HG02642 (cell line): ENCODE measurements around the gene PTP4A1.

Experiments
- ATAC-seq: cut with Tn5 transposase; IDR thresholded peaks from one replicate; pipeline ENCODE4 v1.9.1; 2021; ENCODE audit warnings: mild to moderate bottlenecking; ENCODE audit not compliant: unreplicated experiment, poor library complexity

PTP4A1 gene

DNA sequence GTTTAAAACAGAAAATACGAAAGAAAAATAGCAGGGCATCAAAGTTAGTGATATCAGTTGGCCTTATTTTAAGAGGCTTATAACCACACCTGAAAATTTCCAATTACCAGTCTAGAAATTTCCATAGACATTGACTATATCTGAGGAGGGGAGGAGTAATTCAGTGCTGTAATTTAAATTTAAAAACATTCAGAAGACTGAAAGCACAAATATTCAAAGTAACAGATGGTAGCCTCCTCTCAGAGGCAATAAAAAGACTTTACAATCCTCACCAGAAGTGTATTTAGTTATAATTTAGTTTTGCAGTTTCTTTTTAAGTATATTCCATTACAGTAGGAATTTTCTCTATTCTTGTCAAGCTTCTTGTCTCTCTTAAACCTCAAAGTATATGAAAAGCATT, 18.4 kb upstream of the PTP4A1 start:
- ATAC-seq, result no peak

- ATAC-seq, result no peak
Observed at GRCh38 chr6:63554782-63555181, 17.5 kb upstream of the PTP4A1 start.

GRCh38 chr6:63556369-63556768, 15.9 kb upstream of the PTP4A1 start:
- ATAC-seq, result no peak

- peak; percentile 58 for ATAC-seq
Observed at GRCh38 chr6:63558278-63558677, 14.0 kb upstream of the PTP4A1 start.

DNA sequence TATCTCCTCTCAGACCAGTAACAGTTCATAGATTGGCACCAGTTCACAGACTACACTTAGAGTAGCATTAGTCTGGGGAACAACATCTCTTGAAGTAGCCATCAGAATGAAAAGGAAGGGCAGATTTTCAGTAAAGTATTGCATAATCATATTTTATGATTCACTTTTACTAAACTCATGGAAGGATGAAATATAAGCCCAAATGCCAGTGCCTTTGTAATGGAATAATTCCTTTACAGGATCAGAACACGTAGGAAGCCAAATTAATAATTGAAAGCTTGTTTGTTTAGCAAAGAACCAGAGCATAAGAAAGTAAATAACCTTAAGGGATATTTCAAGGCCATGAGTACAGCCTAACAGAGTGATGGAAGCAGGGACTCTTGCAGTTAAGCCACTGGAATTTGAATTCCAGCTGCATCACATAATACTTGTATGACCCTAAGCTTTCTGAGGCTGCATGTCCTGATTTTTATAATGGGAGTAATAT, 11.4 kb upstream of the PTP4A1 start:
- ATAC-seq, result no peak

DNA sequence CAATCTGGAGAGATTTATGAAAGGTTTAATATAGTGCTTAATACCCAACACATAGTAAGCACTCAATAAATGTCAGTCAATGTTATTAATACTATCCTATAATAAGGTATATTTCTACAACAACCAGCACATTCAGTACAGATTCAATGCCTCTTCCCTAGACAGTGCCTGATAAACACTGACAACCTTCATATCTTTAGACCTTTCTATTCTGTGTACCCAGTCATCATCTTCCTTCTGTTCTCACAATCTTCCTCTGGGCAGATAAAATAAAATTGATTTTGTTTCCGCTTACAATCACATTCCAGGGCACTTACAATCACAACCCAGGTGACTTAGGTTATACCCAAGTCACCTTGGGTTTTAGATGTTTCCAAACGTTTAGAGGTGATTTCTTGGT, 11.0 kb upstream of the PTP4A1 start:
- no peak for ATAC-seq

DNA sequence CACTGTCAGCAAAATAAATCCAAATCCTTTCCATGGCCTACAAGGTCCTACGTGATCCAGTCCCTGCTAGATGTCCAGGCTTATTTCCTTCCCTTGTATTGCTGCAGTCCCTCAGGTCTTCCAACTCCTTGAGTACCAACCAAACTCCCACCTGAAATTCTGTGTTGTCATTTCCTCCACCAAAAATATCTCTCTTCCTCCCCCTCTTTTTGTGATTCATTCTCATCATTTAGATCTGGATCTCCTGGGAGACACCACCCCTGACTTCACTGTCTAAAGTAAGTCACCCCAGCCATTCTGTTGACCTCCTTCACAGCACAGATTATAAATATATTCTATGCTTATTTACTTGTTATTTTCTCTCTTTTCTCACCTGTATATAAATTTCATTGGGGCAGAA, 9.0 kb upstream of the PTP4A1 start:
- ATAC-seq, result no peak

GRCh38 chr6:63565058-63565726, 7.1 kb upstream of the PTP4A1 start:
- no peak for ATAC-seq

- no peak for ATAC-seq
Observed at GRCh38 chr6:63565727-63566596, 6.3 kb upstream of the PTP4A1 start.

- ATAC-seq, result no peak
Observed at GRCh38 chr6:63567966-63568365, 4.3 kb upstream of the PTP4A1 start.

- ATAC-seq, result no peak
Observed at GRCh38 chr6:63571361-63572043, 778 bp upstream of the PTP4A1 start.

DNA sequence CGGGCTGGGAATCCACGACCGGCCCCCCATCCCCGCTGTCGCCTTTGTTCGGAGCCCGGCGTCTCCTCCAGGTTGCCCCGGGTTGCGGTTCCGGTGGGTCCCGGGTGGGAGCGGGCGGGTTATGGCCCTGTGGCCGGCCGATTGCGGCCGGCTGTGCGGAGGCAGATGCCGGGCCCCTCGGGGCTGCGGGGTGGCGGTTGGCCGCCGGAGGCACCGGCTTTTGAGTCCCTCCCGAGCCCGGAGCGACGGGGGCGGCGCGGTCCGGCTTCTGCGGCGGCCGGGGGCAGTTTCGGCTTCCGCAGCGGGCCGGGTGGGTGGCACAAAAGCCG, 431 bp downstream of the PTP4A1 start:
- peak; percentile 4 for ATAC-seq

DNA sequence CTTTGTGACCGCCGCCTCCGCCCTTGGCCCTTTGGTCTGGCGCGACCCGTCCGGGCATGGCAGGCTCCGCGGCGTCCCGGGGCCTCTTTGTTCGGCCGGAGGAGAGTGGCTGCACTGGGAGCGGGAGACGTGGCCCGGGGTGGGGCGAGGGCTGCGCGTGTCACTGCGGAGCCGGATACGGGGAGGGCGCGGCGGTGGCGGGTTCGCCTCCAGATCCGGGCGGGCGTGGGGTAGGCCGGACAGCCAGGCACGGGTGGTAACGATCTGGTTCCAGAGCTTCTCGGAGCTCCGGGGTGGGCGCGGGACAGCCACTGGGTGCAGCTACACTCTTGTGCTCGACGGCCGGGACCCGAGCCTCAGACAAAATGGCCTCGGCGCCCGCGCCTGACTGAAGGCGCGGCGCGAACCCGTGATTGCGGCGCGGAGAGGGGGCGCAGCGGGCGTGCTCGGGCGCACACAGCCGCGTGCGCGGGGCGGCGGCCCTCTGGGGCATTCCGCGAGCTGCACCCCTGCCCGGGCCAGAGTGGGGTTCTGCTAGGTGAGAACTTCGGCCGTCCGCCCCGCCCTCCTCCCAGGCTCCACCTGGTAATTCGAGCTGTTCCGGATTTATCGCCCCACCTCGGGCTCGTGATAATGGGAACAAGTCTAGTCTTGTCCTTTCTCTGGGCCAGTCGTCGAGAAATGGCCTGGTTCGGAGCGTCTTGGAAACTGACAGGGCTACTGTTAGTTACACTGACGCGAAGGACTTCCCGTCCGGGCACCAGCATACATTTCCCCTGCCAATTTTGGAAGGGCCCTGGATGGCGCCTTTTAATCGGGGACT, 1.0 kb downstream of the PTP4A1 start:
- peak; percentile 52 for ATAC-seq

DNA sequence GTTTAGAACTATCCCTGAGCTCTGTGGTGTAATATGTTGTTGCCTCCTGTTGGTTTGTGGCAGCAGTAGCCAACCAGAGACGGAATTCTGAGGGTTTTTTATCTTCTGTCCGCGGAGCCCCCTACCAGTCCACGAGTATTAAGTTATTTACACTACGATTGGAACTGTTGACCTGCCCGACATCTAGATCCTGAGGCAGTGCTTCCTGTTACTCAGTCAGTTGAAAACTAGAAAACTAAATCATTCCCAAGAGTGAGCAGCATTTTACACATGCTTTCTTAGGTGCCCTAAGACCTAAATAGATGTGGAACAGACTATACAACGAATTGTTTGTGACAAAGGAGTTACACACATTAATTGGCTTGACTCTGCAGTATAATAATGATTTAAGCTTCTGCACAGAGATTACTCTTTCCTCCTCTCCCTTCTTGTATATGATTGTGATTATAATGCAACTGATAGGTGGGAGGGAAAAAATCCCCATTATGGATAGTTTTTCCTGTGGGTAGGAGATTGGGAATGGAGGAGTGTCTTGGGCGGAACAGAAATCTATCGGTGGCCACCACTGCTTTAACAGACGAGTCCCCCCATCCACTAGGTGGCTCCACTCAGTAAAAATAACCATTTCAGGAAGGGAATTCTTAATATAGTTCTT, 1.7 kb downstream of the PTP4A1 start:
- no peak for ATAC-seq

GRCh38 chr6:63574554-63574900, 2.2 kb downstream of the PTP4A1 start:
- no peak for ATAC-seq

- no peak for ATAC-seq
Observed at GRCh38 chr6:63576147-63576772, 4.0 kb downstream of the PTP4A1 start.

GRCh38 chr6:63576985-63577712, 4.9 kb downstream of the PTP4A1 start:
- no peak for ATAC-seq

- no peak for ATAC-seq
Observed at GRCh38 chr6:63578757-63579156, 6.5 kb downstream of the PTP4A1 start.
